ENCODE results near the gene FMO1.

FMO1 gene

DNA sequence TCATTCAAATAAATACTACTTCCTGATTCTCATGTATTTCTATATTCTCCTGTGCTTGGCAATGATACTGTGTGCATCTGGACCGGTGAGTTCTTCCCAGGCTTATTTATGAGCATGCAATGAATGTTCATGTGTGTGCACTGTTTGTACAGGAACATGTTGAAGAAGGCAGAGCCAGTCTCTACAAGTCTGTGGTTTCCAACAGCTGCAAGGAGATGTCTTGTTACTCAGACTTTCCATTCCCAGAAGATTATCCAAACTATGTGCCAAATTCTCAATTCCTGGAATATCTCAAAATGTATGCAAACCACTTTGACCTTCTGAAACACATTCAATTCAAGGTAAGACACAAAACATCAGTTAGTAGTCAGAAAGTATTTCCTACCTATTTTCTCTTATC lies 19.1 kb downstream of the FMO1 start:
- TF ChIP-seq SIN3A (IDR thresholded peaks at IDR 0.05; ENCODE audit: borderline replicate concordance, insufficient read depth, low read length) (no peak), TAF1 (IDR thresholded peaks at IDR 0.05; ENCODE audit: borderline replicate concordance, insufficient read depth, low read length) (no peak), FOXP2 (optimal IDR thresholded peaks at IDR 0.05; ENCODE audit: borderline replicate concordance, extremely low read depth, extremely low read length, insufficient read depth) (no peak), POLR2AphosphoS5 (IDR thresholded peaks at IDR 0.05; ENCODE audit: low read depth, low read length) (no peak)
- TF ChIP-seq, protein P1, sequence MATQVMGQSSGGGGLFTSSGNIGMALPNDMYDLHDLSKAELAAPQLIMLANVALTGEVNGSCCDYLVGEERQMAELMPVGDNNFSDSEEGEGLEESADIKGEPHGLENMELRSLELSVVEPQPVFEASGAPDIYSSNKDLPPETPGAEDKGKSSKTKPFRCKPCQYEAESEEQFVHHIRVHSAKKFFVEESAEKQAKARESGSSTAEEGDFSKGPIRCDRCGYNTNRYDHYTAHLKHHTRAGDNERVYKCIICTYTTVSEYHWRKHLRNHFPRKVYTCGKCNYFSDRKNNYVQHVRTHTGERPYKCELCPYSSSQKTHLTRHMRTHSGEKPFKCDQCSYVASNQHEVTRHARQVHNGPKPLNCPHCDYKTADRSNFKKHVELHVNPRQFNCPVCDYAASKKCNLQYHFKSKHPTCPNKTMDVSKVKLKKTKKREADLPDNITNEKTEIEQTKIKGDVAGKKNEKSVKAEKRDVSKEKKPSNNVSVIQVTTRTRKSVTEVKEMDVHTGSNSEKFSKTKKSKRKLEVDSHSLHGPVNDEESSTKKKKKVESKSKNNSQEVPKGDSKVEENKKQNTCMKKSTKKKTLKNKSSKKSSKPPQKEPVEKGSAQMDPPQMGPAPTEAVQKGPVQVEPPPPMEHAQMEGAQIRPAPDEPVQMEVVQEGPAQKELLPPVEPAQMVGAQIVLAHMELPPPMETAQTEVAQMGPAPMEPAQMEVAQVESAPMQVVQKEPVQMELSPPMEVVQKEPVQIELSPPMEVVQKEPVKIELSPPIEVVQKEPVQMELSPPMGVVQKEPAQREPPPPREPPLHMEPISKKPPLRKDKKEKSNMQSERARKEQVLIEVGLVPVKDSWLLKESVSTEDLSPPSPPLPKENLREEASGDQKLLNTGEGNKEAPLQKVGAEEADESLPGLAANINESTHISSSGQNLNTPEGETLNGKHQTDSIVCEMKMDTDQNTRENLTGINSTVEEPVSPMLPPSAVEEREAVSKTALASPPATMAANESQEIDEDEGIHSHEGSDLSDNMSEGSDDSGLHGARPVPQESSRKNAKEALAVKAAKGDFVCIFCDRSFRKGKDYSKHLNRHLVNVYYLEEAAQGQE (IDR thresholded peaks at IDR 0.05; ENCODE audit: insufficient read depth in 1 of 2, low read depth in 2 of 2, low read length in 2 of 2) = no peak

DNA sequence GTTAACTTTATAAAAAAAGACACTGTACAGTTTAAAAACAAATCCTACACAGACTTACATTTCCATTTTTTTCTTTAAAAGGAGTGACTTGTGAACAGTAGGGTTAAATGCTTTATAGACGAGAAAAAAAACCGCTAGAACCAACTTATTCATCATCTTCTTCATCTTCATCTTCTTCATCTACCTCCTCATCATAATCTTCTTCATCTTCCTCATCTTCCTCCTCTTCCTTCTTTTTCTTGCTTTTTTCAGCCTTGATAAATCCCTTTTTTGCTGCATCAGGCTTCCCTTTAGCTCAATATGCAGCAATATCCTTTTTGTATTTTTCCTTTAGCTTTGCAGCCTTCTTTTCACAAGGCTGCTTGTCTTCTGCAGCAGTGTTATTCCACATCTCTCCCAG lies 22.5 kb downstream of the FMO1 start:
- TF ChIP-seq SIN3A (IDR thresholded peaks at IDR 0.05; ENCODE audit: borderline replicate concordance, insufficient read depth, low read length) = no peak
- no peak for TF ChIP-seq TAF1 (IDR thresholded peaks at IDR 0.05; ENCODE audit: borderline replicate concordance, insufficient read depth, low read length)
- TF ChIP-seq, protein P1 (IDR thresholded peaks at IDR 0.05; ENCODE audit: insufficient read depth in 1 of 2, low read depth in 2 of 2, low read length in 2 of 2) = no peak
- TF ChIP-seq FOXP2 (optimal IDR thresholded peaks at IDR 0.05; ENCODE audit: borderline replicate concordance, extremely low read depth, extremely low read length, insufficient read depth) = no peak
- no peak for TF ChIP-seq POLR2AphosphoS5 (IDR thresholded peaks at IDR 0.05; ENCODE audit: low read depth, low read length)

DNA sequence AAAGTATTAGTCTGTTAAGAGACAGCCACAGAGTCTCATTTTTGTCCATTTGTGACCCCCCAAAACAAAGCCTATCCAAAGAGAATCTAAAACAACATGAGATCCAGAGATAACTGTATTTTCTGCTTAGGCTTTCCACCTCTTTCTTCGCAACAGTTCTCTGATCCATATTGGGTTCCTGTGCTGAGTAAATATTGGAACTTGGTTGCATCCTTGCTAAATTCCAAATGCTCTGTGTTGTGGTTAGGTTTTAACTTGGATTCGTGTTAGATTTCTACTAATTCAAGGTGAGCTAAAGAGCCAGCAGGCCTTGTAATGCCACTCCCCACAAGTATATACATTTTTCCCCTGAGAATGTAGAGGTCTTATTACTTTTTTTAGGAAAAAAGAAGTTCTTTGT lies 29.2 kb downstream of the FMO1 start:
- TF ChIP-seq POLR2AphosphoS5 (IDR thresholded peaks at IDR 0.05; ENCODE audit: low read depth, low read length) (no peak), TAF1 (IDR thresholded peaks at IDR 0.05; ENCODE audit: borderline replicate concordance, insufficient read depth, low read length) (no peak), SIN3A (IDR thresholded peaks at IDR 0.05; ENCODE audit: borderline replicate concordance, insufficient read depth, low read length) (no peak), FOXP2 (optimal IDR thresholded peaks at IDR 0.05; ENCODE audit: borderline replicate concordance, extremely low read depth, extremely low read length, insufficient read depth) (no peak)
- TF ChIP-seq, protein P1 (IDR thresholded peaks at IDR 0.05; ENCODE audit: insufficient read depth in 1 of 2, low read depth in 2 of 2, low read length in 2 of 2) = no peak

DNA sequence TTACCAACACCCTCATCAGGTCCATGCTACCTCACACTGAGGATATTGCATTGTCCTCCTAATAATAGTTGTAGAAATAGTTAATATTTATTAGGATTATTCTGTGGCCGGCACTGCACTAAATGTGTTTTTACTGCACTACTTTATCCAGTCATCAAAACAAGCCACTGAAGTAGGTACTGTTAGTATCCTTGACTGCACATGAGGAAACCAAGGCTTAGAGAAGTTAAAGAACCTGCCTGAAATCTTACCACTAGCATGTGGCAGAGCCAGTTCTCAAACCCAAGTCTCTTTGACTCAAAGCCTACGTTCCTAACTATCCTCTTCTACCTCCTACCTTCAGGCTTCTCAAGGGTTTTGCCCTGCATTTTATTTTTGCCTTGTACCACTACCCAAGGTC lies 30.9 kb downstream of the FMO1 start:
- TF ChIP-seq POLR2AphosphoS5 (IDR thresholded peaks at IDR 0.05; ENCODE audit: low read depth, low read length) (no peak), TAF1 (IDR thresholded peaks at IDR 0.05; ENCODE audit: borderline replicate concordance, insufficient read depth, low read length) (no peak), SIN3A (IDR thresholded peaks at IDR 0.05; ENCODE audit: borderline replicate concordance, insufficient read depth, low read length) (no peak), FOXP2 (optimal IDR thresholded peaks at IDR 0.05; ENCODE audit: borderline replicate concordance, extremely low read depth, extremely low read length, insufficient read depth) (no peak)
- TF ChIP-seq, protein P1 (IDR thresholded peaks at IDR 0.05; ENCODE audit: insufficient read depth in 1 of 2, low read depth in 2 of 2, low read length in 2 of 2) = no peak

DNA sequence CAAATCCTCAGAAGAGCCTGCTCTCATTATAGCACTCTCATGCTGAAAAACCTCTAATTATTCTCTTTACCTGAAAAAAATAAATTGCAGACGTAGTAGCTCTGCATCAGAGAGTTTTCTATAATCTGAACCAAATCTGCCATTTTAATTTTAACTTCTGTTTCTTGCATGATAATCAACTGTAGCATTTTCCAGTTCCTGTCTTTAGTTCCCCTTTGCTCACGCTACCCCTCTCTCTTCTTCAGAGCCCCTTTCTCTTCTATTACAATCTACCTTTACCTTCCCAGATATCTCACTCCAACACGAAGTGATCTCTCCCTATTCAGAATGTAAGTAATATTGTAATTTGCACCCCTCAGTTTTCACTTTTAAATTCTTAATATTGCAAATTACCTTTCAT lies 31.4 kb downstream of the FMO1 start:
- TF ChIP-seq SIN3A (IDR thresholded peaks at IDR 0.05; ENCODE audit: borderline replicate concordance, insufficient read depth, low read length) = no peak
- TF ChIP-seq, protein P1 (IDR thresholded peaks at IDR 0.05; ENCODE audit: insufficient read depth in 1 of 2, low read depth in 2 of 2, low read length in 2 of 2) = no peak
- TF ChIP-seq TAF1 (IDR thresholded peaks at IDR 0.05; ENCODE audit: borderline replicate concordance, insufficient read depth, low read length) = no peak
- no peak for TF ChIP-seq FOXP2 (optimal IDR thresholded peaks at IDR 0.05; ENCODE audit: borderline replicate concordance, extremely low read depth, extremely low read length, insufficient read depth)
- TF ChIP-seq POLR2AphosphoS5 (IDR thresholded peaks at IDR 0.05; ENCODE audit: low read depth, low read length) = no peak

All from PFSK-1 (cell line).